SH-SY5Y (cell line): ENCODE measurements around the gene EPB41L1.

Experiments used
- GATA2 ChIP-seq: IDR thresholded peaks from 2 replicates; pipeline ENCODE4 v1.6.1; 2011; ENCODE audit warnings: mild to moderate bottlenecking, low read depth, low read length
- GATA3 ChIP-seq: IDR thresholded peaks from 2 replicates; pipeline ENCODE4 v1.6.1; 2011; ENCODE audit warnings: low read depth, mild to moderate bottlenecking, low read length, moderate library complexity

Gene EPB41L1

DNA sequence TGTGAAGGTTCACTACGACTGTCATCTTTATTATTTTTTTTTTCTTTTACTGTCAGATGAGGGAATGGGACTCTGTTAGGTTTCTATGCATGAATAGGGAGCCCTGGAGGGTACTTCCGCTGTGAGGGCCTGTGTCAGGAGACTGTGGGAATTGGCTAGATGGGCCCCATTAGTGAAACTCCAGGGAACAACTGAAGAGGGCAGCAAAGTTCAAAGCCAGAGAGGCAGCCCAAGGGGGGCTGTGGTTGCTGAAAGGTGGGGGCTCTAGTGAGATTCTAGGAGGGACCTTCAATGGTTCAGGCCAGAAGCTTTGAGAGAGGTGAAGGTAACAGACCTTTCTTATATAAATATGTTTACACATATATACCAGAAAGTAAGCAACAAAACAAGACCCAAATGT, 13.2 kb upstream of the EPB41L1 start:
- TF ChIP-seq GATA3 (no peak), GATA2 (no peak)

DNA sequence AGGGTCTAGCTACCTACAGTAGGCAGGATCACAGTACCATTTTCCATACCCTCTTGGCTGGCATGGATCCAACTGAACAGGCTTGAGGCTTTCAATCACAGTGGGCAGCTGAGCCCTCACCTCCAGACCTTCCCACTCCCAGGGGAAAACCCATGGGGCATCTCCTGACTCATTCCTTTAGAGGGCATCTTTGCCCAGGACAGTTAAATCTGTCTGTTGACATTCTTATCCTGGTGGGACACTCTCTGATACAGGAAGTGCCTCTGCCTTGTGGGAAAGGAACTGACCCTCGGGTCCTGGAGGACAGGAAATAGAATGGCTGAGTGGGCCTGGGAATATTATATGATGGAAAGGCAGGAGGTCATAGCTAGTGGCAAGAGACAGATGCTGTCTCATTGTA, 10.2 kb upstream of the EPB41L1 start:
- no peak for TF ChIP-seq GATA3
- TF ChIP-seq GATA2 = no peak

DNA sequence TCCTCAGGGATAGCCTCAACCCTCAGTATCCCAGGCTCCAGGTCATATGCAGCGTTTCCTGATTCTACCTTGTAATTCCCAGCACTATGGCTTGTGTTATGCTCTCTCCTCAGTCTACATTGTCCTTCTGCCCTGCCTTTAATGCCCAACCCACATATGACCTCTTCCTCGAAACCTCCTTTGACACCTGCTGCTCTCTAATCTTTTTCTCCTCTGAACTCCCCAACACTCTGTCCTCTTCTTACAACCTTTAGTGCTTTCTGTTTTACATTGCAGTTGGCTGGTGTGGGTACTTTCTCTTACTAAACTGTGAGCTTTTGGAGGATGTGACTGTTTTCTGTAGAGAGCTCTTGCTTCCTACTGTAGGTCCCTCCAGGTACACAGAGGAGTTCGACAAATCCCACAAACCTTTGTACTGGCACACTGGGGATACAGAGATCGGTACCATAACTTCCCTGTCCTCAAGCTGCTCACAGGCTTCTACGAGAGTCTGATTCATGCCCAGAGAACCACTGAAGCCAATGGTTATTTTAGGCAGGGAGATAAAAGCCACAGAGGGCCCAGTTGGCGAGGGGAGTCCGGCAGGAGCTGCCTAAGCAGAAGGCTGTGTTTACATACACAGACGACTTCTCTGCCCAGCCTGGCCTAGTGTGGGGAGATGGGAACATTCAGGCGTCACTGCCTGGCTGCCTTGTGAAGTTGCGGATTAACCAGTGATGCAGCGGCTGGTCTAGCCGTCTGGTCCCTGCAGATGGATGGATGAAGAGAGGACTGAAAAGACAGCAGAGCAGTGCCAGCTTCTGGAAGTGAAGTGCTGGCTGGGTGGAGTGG, 8.4 kb upstream of the EPB41L1 start:
- TF ChIP-seq GATA3 (no peak), GATA2 (no peak)

DNA sequence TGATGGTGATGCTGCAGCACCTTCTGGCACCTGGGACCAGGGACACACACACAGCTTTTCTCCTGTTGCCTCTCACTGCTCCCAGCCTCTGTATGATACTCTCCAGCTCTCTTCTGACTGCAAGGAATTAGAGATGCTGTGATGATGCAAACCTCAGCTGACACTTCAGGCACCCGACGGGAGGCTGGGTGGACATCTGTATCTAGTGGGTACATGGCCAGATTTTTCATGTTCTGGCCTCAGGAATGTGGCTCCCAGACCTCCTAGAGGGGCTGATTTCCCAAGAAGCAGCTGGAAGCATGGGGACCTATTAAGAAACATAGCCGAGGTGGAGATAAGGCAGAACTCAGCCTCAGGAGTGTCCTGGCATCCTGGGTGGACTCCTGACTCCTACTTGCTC, 6.8 kb upstream of the EPB41L1 start:
- TF ChIP-seq GATA3 (no peak), GATA2 (no peak)

DNA sequence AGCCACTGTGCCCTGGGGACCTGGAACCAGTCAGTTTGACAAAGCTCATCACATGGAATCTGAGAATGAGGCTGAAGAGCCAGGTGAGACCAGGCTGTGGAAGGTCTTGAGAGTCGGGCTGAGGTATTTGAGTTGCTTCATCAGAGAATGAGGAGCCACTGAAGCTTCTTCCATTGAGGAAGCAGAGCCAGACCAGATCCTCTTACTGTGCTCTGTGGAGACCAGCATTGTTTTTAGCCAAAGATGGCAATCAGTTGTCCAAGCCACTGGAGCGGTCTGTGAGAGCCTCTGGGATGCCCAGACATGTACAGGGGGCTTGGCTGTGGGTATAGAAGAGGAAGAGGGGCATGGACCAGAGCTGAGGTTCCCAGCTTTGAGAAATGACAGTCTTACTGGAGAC, 6.1 kb upstream of the EPB41L1 start:
- no peak for TF ChIP-seq GATA3
- no peak for TF ChIP-seq GATA2

DNA sequence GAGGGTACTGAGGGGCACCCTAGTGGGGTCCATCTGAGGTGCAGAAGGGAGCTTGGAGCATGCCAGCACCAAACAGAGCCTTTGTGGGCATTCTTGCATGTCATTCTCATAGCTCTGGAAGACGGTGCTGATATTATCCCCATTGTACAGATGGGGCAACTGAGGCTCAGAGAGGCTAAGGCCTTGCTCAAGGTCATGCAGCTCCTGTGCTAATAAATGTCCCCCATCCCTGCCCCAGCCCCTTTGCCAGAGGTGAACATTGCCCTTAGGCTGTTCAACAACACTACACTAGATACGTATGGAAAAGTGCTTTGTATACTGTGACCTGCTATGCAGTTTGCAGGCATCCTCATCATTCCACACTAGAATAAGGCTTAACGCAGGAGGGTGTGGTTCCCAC, 5.5 kb upstream of the EPB41L1 start:
- TF ChIP-seq GATA3 (no peak), GATA2 (no peak)

DNA sequence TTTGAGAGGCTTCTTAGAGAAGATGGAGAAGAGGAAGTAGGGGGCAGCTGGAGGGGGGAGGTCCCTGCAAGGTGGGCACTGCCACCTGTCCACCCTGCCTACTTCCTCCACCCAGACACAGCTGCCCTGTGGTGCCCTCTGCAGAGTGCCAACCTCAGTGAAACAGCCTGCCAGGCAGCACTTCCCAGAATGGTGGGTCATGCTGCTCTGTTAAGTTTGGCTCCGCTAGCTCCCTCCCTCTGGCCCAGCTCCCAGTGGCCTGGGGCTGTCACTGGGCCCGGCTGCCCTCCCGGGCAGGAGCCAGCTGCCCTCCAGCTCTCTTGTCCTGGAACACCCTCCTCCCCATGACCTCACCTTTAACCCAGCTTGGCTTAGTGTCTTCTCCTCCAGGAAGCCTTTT, 5.1 kb upstream of the EPB41L1 start:
- TF ChIP-seq GATA3 = no peak
- TF ChIP-seq GATA2 = no peak

DNA sequence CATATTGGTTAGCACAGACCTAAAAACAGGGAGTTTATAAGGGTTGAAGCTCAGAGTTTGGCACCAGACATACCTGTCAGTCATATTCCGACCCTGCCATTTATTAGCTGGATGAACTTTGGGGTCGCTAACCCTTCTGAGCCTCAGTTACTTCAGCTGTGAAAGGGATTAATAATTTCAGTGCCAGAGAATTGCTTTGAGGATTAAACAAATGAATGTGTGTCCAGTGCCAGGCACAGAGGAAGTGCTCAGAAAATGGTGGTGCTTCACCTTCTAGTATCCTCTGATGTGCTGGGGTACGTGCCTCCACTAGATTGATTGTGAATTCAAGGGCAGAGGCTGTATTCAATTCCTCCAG, 4.1 kb upstream of the EPB41L1 start:
- TF ChIP-seq GATA2 (no peak), GATA3 (no peak)

DNA sequence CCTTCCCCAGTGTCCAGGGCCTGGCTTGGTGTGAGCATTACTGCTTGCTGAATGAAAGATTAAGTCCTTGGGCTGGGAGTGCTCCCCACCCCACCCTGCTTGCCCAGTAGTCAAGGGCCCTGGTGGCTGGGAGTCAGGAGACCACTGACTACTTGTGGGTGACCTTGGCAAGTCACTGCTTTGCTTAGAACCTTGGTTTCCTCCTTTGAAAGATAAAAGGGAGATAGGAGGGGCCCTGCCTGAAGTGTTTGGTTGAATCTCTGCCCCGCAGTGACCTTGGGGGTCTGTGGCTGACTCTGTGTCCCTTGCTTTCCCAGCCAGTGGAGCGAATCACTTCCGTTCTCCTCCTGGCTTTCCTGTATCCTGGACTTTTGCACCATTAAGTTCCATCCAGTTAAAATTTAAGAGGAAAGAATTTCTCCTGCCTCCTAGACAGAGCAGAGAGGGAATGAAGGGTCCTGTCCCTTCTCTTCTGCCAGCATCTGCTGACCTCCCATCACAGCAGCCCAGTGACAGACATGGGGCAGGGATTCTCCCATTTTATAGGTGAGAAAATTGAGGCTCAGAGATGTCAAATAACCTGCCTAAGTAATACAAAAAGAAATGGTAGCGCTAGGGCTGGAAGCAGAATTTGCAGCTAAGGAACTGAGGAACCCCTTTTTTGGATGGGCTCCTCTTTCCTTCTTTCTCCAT, 3.5 kb upstream of the EPB41L1 start:
- TF ChIP-seq GATA3 (no peak), GATA2 (no peak)

DNA sequence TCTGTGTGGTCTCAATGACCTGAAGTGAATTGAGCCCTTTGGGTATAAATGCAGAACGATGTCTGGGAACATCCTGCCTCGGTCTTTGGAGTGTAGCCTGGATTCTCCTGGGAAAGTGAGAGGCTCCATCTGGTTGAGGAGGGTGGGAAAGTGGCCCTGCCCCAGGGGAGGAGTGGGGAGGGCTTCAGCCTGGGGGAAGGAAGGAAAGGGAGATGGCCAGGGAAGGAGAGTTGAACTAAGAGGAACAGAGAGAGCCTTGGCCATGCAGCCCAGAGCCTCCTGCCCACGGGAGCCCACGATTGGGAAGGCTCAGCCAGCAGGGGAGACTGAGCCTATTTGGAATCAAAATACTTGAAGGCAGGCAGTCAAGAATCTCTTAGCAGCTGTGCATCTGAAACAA, 2.3 kb upstream of the EPB41L1 start:
- TF ChIP-seq GATA3 = no peak

DNA sequence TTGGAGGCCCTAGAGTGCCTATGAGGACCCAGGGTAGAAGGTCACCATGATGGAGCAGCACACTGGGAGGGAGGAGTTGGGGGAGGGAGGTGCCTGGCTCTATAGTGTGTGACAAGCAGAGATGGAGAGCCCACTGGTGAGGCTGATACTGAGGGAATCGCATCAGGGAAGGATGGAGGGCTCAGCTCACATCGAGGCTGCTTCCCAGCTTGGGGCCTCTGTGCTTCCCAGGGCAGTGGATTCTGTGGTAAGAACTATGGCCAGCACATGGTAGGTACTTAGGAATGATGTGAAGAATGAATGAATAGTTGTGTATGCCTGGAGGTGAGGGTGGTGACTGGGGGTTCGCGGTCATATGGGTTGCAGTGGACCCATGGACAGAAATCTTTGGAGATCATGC, 1.3 kb upstream of the EPB41L1 start:
- TF ChIP-seq GATA3 (no peak), GATA2 (no peak)

DNA sequence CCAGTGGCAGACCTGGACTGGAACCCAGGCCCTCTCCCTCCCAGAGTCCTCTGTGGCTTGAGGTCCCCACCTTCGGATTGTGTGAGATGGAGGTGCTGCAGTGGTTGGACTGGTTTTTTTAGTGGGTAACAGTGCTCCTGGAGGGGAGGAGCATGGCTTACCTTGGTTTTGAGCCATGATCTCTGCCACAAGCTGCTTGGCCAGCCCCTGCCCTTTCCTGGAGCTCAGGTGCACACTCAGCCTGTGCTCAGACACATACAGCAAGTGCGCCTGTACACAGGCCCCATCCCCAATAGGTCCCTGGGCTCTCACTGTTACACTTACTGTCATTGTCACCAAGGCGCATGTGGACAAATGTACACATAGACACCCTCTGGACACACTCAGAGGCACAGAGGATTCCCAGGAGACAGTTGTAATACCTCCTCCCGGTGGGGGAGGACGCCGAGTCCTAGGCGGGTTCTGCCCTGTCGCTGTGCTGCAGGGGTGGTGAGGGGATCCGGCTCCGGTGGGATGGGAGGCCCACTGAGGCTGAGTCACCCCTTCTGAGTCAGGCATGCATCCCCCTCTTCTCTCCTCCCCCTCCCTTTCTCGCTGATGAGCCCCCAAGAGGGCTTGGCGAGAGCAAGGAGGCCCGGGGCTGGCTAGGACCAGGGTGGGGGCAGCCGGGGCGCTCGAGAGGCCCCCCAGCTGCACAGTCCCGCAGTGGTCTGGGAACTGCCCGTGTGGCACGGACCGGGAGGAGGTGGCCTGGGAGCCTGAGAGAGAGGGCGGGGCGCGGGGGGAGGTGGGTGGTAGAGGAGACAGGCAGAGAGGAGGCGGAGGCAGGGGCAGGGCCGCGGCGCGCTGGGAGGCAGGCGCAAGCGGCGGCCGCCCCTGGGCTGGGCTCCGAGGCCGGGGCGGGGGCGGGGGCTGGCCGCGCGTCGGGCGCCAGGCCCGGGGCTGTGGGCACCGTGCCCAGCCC, 522 bp upstream of the EPB41L1 start:
- TF ChIP-seq GATA2 (no peak), GATA3 (no peak)

DNA sequence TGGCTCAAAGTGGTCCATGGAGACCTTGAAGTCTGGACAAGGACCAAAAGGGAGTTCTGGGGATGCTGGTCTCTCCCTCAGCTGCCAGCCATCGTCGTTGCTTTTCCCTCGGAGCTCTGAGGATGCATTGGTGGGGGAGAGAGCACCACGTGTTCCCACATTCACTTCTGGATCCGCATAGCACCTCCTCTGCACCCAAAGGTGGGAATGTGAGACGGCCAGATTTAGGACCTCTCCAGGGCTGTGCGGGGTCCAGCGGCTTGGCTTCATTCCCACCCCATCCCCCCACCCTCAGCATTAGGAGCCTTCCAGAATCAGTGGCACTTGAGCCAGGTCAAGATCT, 1.1 kb downstream of the EPB41L1 start:
- TF ChIP-seq GATA2 (no peak), GATA3 (no peak)

DNA sequence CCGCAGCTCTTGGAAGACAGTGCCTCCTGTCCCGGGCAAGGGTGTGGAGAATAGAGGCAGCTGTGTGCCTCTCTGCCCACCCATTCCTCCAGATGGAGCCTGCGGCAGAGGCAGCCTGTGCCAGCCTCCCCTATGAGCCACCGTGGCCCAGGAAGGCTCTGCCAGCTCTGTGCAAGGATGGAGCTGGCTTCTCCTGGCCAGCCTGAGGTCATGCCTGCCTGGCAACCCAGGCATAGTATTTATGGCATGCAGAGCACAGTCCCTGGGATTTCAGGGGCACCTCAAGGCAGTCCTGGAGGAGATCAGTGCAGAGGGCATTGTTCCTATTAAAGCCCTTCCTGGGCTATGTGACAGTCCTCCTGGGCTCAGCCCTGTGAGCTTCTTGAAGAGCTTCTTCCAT, 1.5 kb downstream of the EPB41L1 start:
- no peak for TF ChIP-seq GATA3
- TF ChIP-seq GATA2 = no peak
